ENCODE results near the gene KCNH2. TPM values are rescaled to one million over a fixed set of nuclear protein-coding genes. Genes with fewer than 3 reads are reported as not detected.

KCNH2 gene
- total RNA-seq, 2 donors from 2014 or later, result 59.1 to 82.1 TPM

GRCh38 chr7:150983893-150984368, 5.8 kb upstream of the KCNH2 start:
- ATAC-seq (no peak), DNase-seq (no peak)
- intact Hi-C loops (cut with DNase I), result no loop called here

- ATAC-seq, result no peak
- no peak for DNase-seq
- intact Hi-C loops (cut with DNase I), result no loop called here
Observed at GRCh38 chr7:150982351-150982750, 4.2 kb upstream of the KCNH2 start.

GRCh38 chr7:150981644-150982043, 3.5 kb upstream of the KCNH2 start:
- DNase-seq, result no peak
- intact Hi-C loops (cut with DNase I), result no loop called here
- no peak for ATAC-seq

GRCh38 chr7:150980663-150981062, 2.5 kb upstream of the KCNH2 start:
- intact Hi-C loops (cut with DNase I), result no loop called here
- ATAC-seq (no peak), DNase-seq (no peak)

GRCh38 chr7:150979713-150980390, 1.7 kb upstream of the KCNH2 start:
- DNase-seq, result no peak
- ATAC-seq, result peak; percentile 10 to 13
- intact Hi-C loops (cut with DNase I), result no loop called here

- DNase-seq (no peak), ATAC-seq (no peak)
- intact Hi-C loops (cut with DNase I), result no loop called here
Observed at GRCh38 chr7:150977382-150978125, 567 bp downstream of the KCNH2 start.

- intact Hi-C loops (cut with DNase I), result no loop called here
- peak; percentile 67 for DNase-seq
- peak; percentile 39 to 55 for ATAC-seq
Observed at GRCh38 chr7:150976529-150977381, 1.4 kb downstream of the KCNH2 start.

GRCh38 chr7:150975536-150976319, 2.4 kb downstream of the KCNH2 start:
- intact Hi-C loops (cut with DNase I), result no loop called here
- ATAC-seq, result no peak
- no peak for DNase-seq

GRCh38 chr7:150974468-150975391, 3.4 kb downstream of the KCNH2 start:
- ATAC-seq (peak; percentile 1 to 10), DNase-seq (peak; percentile 62)
- intact Hi-C loops (cut with DNase I), result no loop called here

GRCh38 chr7:150973571-150974451, 4.3 kb downstream of the KCNH2 start:
- intact Hi-C loops (cut with DNase I), result no loop called here
- ATAC-seq (no peak), DNase-seq (no peak)

GRCh38 chr7:150972741-150973140, 5.4 kb downstream of the KCNH2 start:
- DNase-seq (no peak), ATAC-seq (no peak)
- intact Hi-C loops (cut with DNase I), result no loop called here

- peak; percentile 66 for ATAC-seq
- intact Hi-C loops (cut with DNase I), result no loop called here
Observed at GRCh38 chr7:150972023-150972468, 6.1 kb downstream of the KCNH2 start.

GRCh38 chr7:150971242-150972022, 6.7 kb downstream of the KCNH2 start:
- peak; percentile 29 to 42 for ATAC-seq
- intact Hi-C loops (cut with DNase I), result no loop called here
- DNase-seq, result peak; percentile 59

More at GRCh38 chr7:150972023-150972468, 6.1 kb downstream of the KCNH2 start:
- DNase-seq, result peak; percentile 63

GRCh38 chr7:150970424-150970823, 7.7 kb downstream of the KCNH2 start:
- no peak for DNase-seq
- ATAC-seq, result no peak
- intact Hi-C loops (cut with DNase I), result no loop called here

- intact Hi-C loops (cut with DNase I), result no loop called here
Observed at GRCh38 chr7:150969475-150969874, 8.6 kb downstream of the KCNH2 start.

GRCh38 chr7:150968734-150969372, 9.3 kb downstream of the KCNH2 start:
- intact Hi-C loops (cut with DNase I), result no loop called here
- DNase-seq (no peak), ATAC-seq (no peak)

More at GRCh38 chr7:150969475-150969874, 8.6 kb downstream of the KCNH2 start:
- DNase-seq (no peak), ATAC-seq (no peak)

Data from left cardiac atrium (tissue), 4 donors.